Measurements from ENCODE around the gene SNCB.

SNCB gene

GRCh38 chr5:176639208-176639607, 8.9 kb upstream of the SNCB start:
- no peak overlapping the region for H3K27ac ChIP-seq (ENCODE audit: insufficient read depth in 1 of 2, low read depth in 1 of 2, low read length in 2 of 2, poor library complexity in 1 of 2, severe bottlenecking in 2 of 2)
- H3K4me3 ChIP-seq (ENCODE audit: control insufficient read depth in 1 of 7, extremely low read depth in 1 of 7, insufficient read depth in 4 of 7, low read depth in 2 of 7, low read length in 6 of 7): no peak overlapping the region
- POLR2A ChIA-PET: no interaction called here
- H3K27me3 ChIP-seq (replicated peaks in 2 of 5; ENCODE audit: control insufficient read depth in 4 of 5, insufficient read depth in 5 of 5, low read length in 4 of 5): peaks cover 0 to 16% (median 10%) of the 10 kb centered on the region in 5 experiments
- CTCF ChIA-PET: interaction anchor here (0.9 to 1.7 kb wide), 3 partner anchors 8 to 22 kb away, joined by 3 to 4 read pairs (median 3); partner anchors contain the start of gene EIF4E1B
- H3K36me3 ChIP-seq (ENCODE audit: control insufficient read depth in 4 of 4, insufficient read depth in 4 of 4, low read length in 3 of 4): no peaks in the 10 kb centered on the region
- WGBS (ENCODE audit: insufficient coverage): 68% methylated on average over 2 of the region's 4 CpGs
- peaks cover 0 to 4% (median 0%) of the 10 kb centered on the region in 5 experiments for H3K9me3 ChIP-seq (ENCODE audit: control extremely low read depth in 1 of 5, control insufficient read depth in 4 of 5, insufficient read depth in 2 of 5, low read depth in 1 of 5, low read length in 4 of 5)
- no peaks in the 10 kb centered on the region for H3K4me1 ChIP-seq (ENCODE audit: control extremely low read depth in 1 of 4, control insufficient read depth in 4 of 4, insufficient read depth in 4 of 4, low read length in 3 of 4)
- no peak for DNase-seq

GRCh38 chr5:176638437-176638836, 8.1 kb upstream of the SNCB start:
- H3K4me1 ChIP-seq (ENCODE audit: control extremely low read depth in 1 of 4, control insufficient read depth in 4 of 4, insufficient read depth in 4 of 4, low read length in 3 of 4): no peaks in the 10 kb centered on the region
- no peak overlapping the region for H3K4me3 ChIP-seq (ENCODE audit: control insufficient read depth in 1 of 7, extremely low read depth in 1 of 7, insufficient read depth in 4 of 7, low read depth in 2 of 7, low read length in 6 of 7)
- ChIA-PET CTCF (interaction anchor here (1.0 to 1.1 kb wide), 2 partner anchors 22 to 65 kb away, joined by 3 read pairs; no protein-coding TSS in a partner anchor), POLR2A (no interaction called here)
- DNase-seq: no peak
- peaks cover 0 to 4% (median 0%) of the 10 kb centered on the region in 5 experiments for H3K9me3 ChIP-seq (ENCODE audit: control extremely low read depth in 1 of 5, control insufficient read depth in 4 of 5, insufficient read depth in 2 of 5, low read depth in 1 of 5, low read length in 4 of 5)
- WGBS (ENCODE audit: insufficient coverage): 100% methylated on average over 3 of the region's 3 CpGs
- no peak overlapping the region for H3K27ac ChIP-seq (ENCODE audit: insufficient read depth in 1 of 2, low read depth in 1 of 2, low read length in 2 of 2, poor library complexity in 1 of 2, severe bottlenecking in 2 of 2)
- H3K27me3 ChIP-seq (replicated peaks in 2 of 5; ENCODE audit: control insufficient read depth in 4 of 5, insufficient read depth in 5 of 5, low read length in 4 of 5): peaks cover 0 to 24% (median 14%) of the 10 kb centered on the region in 5 experiments
- H3K36me3 ChIP-seq (ENCODE audit: control insufficient read depth in 4 of 4, insufficient read depth in 4 of 4, low read length in 3 of 4): no peaks in the 10 kb centered on the region

GRCh38 chr5:176637556-176637955, 7.2 kb upstream of the SNCB start:
- WGBS (ENCODE audit: insufficient coverage): 81% methylated on average over 4 of the region's 4 CpGs
- Histone ChIP-seq H3K36me3 (ENCODE audit: control insufficient read depth in 4 of 4, insufficient read depth in 4 of 4, low read length in 3 of 4) (no peaks in the 10 kb centered on the region), H3K4me1 (ENCODE audit: control extremely low read depth in 1 of 4, control insufficient read depth in 4 of 4, insufficient read depth in 4 of 4, low read length in 3 of 4) (no peaks in the 10 kb centered on the region), H3K27ac (ENCODE audit: insufficient read depth in 1 of 2, low read depth in 1 of 2, low read length in 2 of 2, poor library complexity in 1 of 2, severe bottlenecking in 2 of 2) (no peak overlapping the region), H3K9me3 (ENCODE audit: control extremely low read depth in 1 of 5, control insufficient read depth in 4 of 5, insufficient read depth in 2 of 5, low read depth in 1 of 5, low read length in 4 of 5) (peaks cover 0 to 4% (median 0%) of the 10 kb centered on the region in 5 experiments), H3K4me3 (ENCODE audit: control insufficient read depth in 1 of 7, extremely low read depth in 1 of 7, insufficient read depth in 4 of 7, low read depth in 2 of 7, low read length in 6 of 7) (no peak overlapping the region), H3K27me3 (replicated peaks in 2 of 5; ENCODE audit: control insufficient read depth in 4 of 5, insufficient read depth in 5 of 5, low read length in 4 of 5) (peaks cover under 1 to 33% (median 16%) of the 10 kb centered on the region in 5 experiments)
- DNase-seq: no peak
- ChIA-PET CTCF (interaction anchor here (1.0 to 1.1 kb wide), 2 partner anchors 23 to 64 kb away, joined by 3 read pairs; no protein-coding TSS in a partner anchor), POLR2A (no interaction called here)

GRCh38 chr5:176636426-176636825, 6.1 kb upstream of the SNCB start:
- no peaks in the 10 kb centered on the region for H3K4me1 ChIP-seq (ENCODE audit: control extremely low read depth in 1 of 4, control insufficient read depth in 4 of 4, insufficient read depth in 4 of 4, low read length in 3 of 4)
- POLR2A ChIA-PET: no interaction called here
- WGBS (ENCODE audit: insufficient coverage): 81% methylated on average over 9 of the region's 9 CpGs

GRCh38 chr5:176633598-176633997, 3.3 kb upstream of the SNCB start:
- Histone ChIP-seq H3K36me3 (ENCODE audit: control insufficient read depth in 4 of 4, insufficient read depth in 4 of 4, low read length in 3 of 4) (no peaks in the 10 kb centered on the region), H3K27ac (ENCODE audit: insufficient read depth in 1 of 2, low read depth in 1 of 2, low read length in 2 of 2, poor library complexity in 1 of 2, severe bottlenecking in 2 of 2) (no peak overlapping the region), H3K4me1 (ENCODE audit: control extremely low read depth in 1 of 4, control insufficient read depth in 4 of 4, insufficient read depth in 4 of 4, low read length in 3 of 4) (peaks cover 2 to 15% (median 11%) of the 10 kb centered on the region in 4 experiments), H3K9me3 (ENCODE audit: control extremely low read depth in 1 of 5, control insufficient read depth in 4 of 5, insufficient read depth in 2 of 5, low read depth in 1 of 5, low read length in 4 of 5) (peaks cover 0 to 4% (median 0%) of the 10 kb centered on the region in 5 experiments), H3K4me3 (ENCODE audit: control insufficient read depth in 1 of 7, extremely low read depth in 1 of 7, insufficient read depth in 4 of 7, low read depth in 2 of 7, low read length in 6 of 7) (no peak overlapping the region), H3K27me3 (replicated peaks in 2 of 5; ENCODE audit: control insufficient read depth in 4 of 5, insufficient read depth in 5 of 5, low read length in 4 of 5) (peaks cover 11 to 72% (median 32%) of the 10 kb centered on the region in 5 experiments)
- WGBS (ENCODE audit: insufficient coverage): 19% methylated on average over 6 of the region's 6 CpGs
- DNase-seq: no peak
- POLR2A ChIA-PET: no interaction called here
- CTCF ChIA-PET: interaction anchor here (1.2 kb wide), 2 partner anchors 12 to 17 kb away, joined by 3 read pairs; no protein-coding TSS in a partner anchor

More at GRCh38 chr5:176636426-176636825, 6.1 kb upstream of the SNCB start:
- Histone ChIP-seq H3K9me3 (ENCODE audit: control extremely low read depth in 1 of 5, control insufficient read depth in 4 of 5, insufficient read depth in 2 of 5, low read depth in 1 of 5, low read length in 4 of 5) (peaks cover 0 to 4% (median 0%) of the 10 kb centered on the region in 5 experiments), H3K4me3 (ENCODE audit: control insufficient read depth in 1 of 7, extremely low read depth in 1 of 7, insufficient read depth in 4 of 7, low read depth in 2 of 7, low read length in 6 of 7) (no peak overlapping the region), H3K27me3 (replicated peaks in 2 of 5; ENCODE audit: control insufficient read depth in 4 of 5, insufficient read depth in 5 of 5, low read length in 4 of 5) (peaks cover 2 to 44% (median 22%) of the 10 kb centered on the region in 5 experiments), H3K27ac (ENCODE audit: insufficient read depth in 1 of 2, low read depth in 1 of 2, low read length in 2 of 2, poor library complexity in 1 of 2, severe bottlenecking in 2 of 2) (no peak overlapping the region), H3K36me3 (ENCODE audit: control insufficient read depth in 4 of 4, insufficient read depth in 4 of 4, low read length in 3 of 4) (no peaks in the 10 kb centered on the region)
- CTCF ChIA-PET: interaction anchor here (1.3 kb wide), 1 partner anchor 15 kb away, joined by 4 read pairs; no protein-coding TSS in a partner anchor
- no peak for DNase-seq

- peaks cover 2 to 15% (median 11%) of the 10 kb centered on the region in 4 experiments for H3K4me1 ChIP-seq (ENCODE audit: control extremely low read depth in 1 of 4, control insufficient read depth in 4 of 4, insufficient read depth in 4 of 4, low read length in 3 of 4)
- ChIA-PET CTCF (interaction anchor here (0.8 to 1.0 kb wide), 2 partner anchors 14 to 314 kb away, joined by 3 read pairs; no protein-coding TSS in a partner anchor), POLR2A (no interaction called here)
- H3K9me3 ChIP-seq (ENCODE audit: control extremely low read depth in 1 of 5, control insufficient read depth in 4 of 5, insufficient read depth in 2 of 5, low read depth in 1 of 5, low read length in 4 of 5): peaks cover 0 to 4% (median 0%) of the 10 kb centered on the region in 5 experiments
- DNase-seq: no peak
- peaks cover 11 to 81% (median 34%) of the 10 kb centered on the region in 5 experiments for H3K27me3 ChIP-seq (replicated peaks in 2 of 5; ENCODE audit: control insufficient read depth in 4 of 5, insufficient read depth in 5 of 5, low read length in 4 of 5)
- 100% methylated on average over 2 of the region's 2 CpGs for WGBS (ENCODE audit: insufficient coverage)
- no peaks in the 10 kb centered on the region for H3K36me3 ChIP-seq (ENCODE audit: control insufficient read depth in 4 of 4, insufficient read depth in 4 of 4, low read length in 3 of 4)
- H3K4me3 ChIP-seq (ENCODE audit: control insufficient read depth in 1 of 7, extremely low read depth in 1 of 7, insufficient read depth in 4 of 7, low read depth in 2 of 7, low read length in 6 of 7): no peak overlapping the region
- no peak overlapping the region for H3K27ac ChIP-seq (ENCODE audit: insufficient read depth in 1 of 2, low read depth in 1 of 2, low read length in 2 of 2, poor library complexity in 1 of 2, severe bottlenecking in 2 of 2)
Measured at GRCh38 chr5:176632745-176633144, 2.4 kb upstream of the SNCB start.

- peaks cover 0 to 4% (median 0%) of the 10 kb centered on the region in 5 experiments for H3K9me3 ChIP-seq (ENCODE audit: control extremely low read depth in 1 of 5, control insufficient read depth in 4 of 5, insufficient read depth in 2 of 5, low read depth in 1 of 5, low read length in 4 of 5)
- ChIA-PET CTCF (interaction anchor here (1.0 to 2.2 kb wide), 5 partner anchors 8 to 18 kb away, joined by 3 to 14 read pairs (median 4); no protein-coding TSS in a partner anchor), POLR2A (no interaction called here)
- H3K4me3 ChIP-seq (ENCODE audit: control insufficient read depth in 1 of 7, extremely low read depth in 1 of 7, insufficient read depth in 4 of 7, low read depth in 2 of 7, low read length in 6 of 7): no peak overlapping the region
- H3K36me3 ChIP-seq (ENCODE audit: control insufficient read depth in 4 of 4, insufficient read depth in 4 of 4, low read length in 3 of 4): no peaks in the 10 kb centered on the region
- 85% methylated on average over 6 of the region's 7 CpGs for WGBS (ENCODE audit: insufficient coverage)
- no peak overlapping the region for H3K27ac ChIP-seq (ENCODE audit: insufficient read depth in 1 of 2, low read depth in 1 of 2, low read length in 2 of 2, poor library complexity in 1 of 2, severe bottlenecking in 2 of 2)
- peaks cover 2 to 15% (median 11%) of the 10 kb centered on the region in 4 experiments for H3K4me1 ChIP-seq (ENCODE audit: control extremely low read depth in 1 of 4, control insufficient read depth in 4 of 4, insufficient read depth in 4 of 4, low read length in 3 of 4)
- peaks cover 11 to 89% (median 34%) of the 10 kb centered on the region in 5 experiments for H3K27me3 ChIP-seq (replicated peaks in 2 of 5; ENCODE audit: control insufficient read depth in 4 of 5, insufficient read depth in 5 of 5, low read length in 4 of 5)
- no peak for DNase-seq
Measured at GRCh38 chr5:176631383-176632200, 1.3 kb upstream of the SNCB start.
